ENCODE data around the gene CHURC1. TPM values are rescaled to one million over a fixed set of nuclear protein-coding genes. Genes with fewer than 3 reads are reported as not detected.

The CHURC1 gene
- total and polyA plus RNA-seq, 2 experiments from 2014 or later: 42.0 to 218 TPM

DNA sequence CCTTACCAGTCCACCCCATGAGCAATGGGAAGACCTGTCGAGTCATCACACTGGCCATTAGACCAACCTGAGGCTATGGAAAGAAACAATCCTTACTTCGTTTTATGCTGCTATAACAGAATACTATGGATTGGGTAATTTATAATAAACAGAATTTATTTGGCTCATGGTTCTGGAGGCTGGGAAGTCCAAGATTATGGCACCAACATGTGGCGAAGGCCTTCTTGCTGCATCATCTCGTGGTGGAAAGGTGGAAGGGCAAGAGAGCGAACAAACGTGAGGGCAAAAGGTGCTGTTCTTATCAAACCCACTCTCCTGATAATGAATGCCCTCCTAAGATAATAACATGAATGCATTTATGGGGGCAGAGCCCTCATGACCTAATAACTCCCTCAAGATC, 24.9 kb upstream of the CHURC1 start:
- Histone ChIP-seq H3K4me1 (ENCODE audit: insufficient read depth) (no peaks in the 10 kb centered on the region), H3K27me3 (ENCODE audit: insufficient read depth) (no peaks in the 10 kb centered on the region), H2AFZ (no peak overlapping the region), H3K27ac (ENCODE audit: low read depth) (no peak overlapping the region), H3K9me2 (ENCODE audit: insufficient read depth) (no peaks in the 10 kb centered on the region), H3F3A (replicated peaks; ENCODE audit: low read depth) (no peaks in the 10 kb centered on the region), H4K20me1 (replicated peaks; ENCODE audit: insufficient read depth) (no peaks in the 10 kb centered on the region), H3K4me2 (no peak overlapping the region), H3K79me2 (replicated peaks; ENCODE audit: insufficient read depth) (no peaks in the 10 kb centered on the region), H3K4me3 (no peak overlapping the region), H3K36me3 (ENCODE audit: insufficient read depth) (no peaks in the 10 kb centered on the region)
- TF ChIP-seq, protein P1, sequence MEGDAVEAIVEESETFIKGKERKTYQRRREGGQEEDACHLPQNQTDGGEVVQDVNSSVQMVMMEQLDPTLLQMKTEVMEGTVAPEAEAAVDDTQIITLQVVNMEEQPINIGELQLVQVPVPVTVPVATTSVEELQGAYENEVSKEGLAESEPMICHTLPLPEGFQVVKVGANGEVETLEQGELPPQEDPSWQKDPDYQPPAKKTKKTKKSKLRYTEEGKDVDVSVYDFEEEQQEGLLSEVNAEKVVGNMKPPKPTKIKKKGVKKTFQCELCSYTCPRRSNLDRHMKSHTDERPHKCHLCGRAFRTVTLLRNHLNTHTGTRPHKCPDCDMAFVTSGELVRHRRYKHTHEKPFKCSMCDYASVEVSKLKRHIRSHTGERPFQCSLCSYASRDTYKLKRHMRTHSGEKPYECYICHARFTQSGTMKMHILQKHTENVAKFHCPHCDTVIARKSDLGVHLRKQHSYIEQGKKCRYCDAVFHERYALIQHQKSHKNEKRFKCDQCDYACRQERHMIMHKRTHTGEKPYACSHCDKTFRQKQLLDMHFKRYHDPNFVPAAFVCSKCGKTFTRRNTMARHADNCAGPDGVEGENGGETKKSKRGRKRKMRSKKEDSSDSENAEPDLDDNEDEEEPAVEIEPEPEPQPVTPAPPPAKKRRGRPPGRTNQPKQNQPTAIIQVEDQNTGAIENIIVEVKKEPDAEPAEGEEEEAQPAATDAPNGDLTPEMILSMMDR (conservative IDR thresholded peaks at IDR 0.05; ENCODE audit: low read depth in 2 of 2): 0 out of 4 replicates have a peak, but pooled peaks of 1 of the 2 experiments have one; percentile 2
- no peak for TF ChIP-seq STAT1 (IDR thresholded peaks at IDR 0.05; ENCODE audit: unreplicated experiment)
- Mint-ChIP-seq H3K27me3 (ENCODE audit: insufficient read depth, low read depth, poor library complexity) (peaks cover 2% of the 10 kb centered on the region), H3K27ac (no peak overlapping the region), H3K9me3 (no peaks in the 10 kb centered on the region), H3K36me3 (ENCODE audit: low read depth) (no peaks in the 10 kb centered on the region), H3K4me3 (no peak overlapping the region), H3K4me1 (no peaks in the 10 kb centered on the region)
- ATAC-seq: no peak
- DNase-seq (ENCODE audit: low spot score): no peak

DNA sequence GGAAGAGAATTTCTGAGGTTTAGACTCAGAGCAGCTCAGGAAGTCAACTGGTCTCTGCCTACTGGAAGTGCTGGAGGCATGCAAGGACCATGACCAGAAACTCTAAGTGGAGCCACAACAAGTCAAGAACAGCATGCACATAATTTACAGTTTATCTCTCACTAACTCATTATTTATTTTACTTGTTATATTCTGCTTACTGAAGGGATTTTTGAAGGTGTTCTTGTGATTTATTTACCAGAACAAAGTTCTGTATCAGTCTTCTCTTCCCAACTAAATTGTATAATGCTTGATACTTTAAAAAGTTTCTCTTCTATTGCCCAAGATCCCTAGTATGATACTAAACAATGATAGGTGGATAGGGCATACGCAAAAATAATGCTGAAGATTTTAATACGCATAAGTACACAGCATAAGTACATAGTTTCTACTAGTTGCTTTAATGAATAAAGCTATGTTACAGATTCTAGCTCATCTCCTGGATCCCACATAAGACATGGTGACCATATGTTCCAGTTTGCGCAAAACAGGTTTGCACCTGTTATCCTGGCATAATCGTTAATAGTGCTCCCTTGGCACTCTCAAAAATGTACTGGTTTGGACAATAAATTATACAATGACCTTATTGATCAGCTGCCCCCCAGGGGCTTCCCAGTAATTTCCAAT, 22.9 kb upstream of the CHURC1 start:
- no peaks in the 10 kb centered on the region for H3K4me1 ChIP-seq (ENCODE audit: insufficient read depth)
- no peaks in the 10 kb centered on the region for H3K4me1 Mint-ChIP-seq
- H3K27ac ChIP-seq (ENCODE audit: low read depth): no peak overlapping the region
- H3K4me3 Mint-ChIP-seq: no peak overlapping the region
- no peak overlapping the region for H2AFZ ChIP-seq
- H3K9me3 Mint-ChIP-seq: no peaks in the 10 kb centered on the region
- no peak for DNase-seq (ENCODE audit: low spot score)
- H3K27ac Mint-ChIP-seq: no peak overlapping the region
- no peaks in the 10 kb centered on the region for H3K9me2 ChIP-seq (ENCODE audit: insufficient read depth)
- ATAC-seq: no peak
- H4K20me1 ChIP-seq (replicated peaks; ENCODE audit: insufficient read depth): no peaks in the 10 kb centered on the region
- H3K36me3 ChIP-seq (ENCODE audit: insufficient read depth): no peaks in the 10 kb centered on the region
- no peak overlapping the region for H3K4me2 ChIP-seq
- no peaks in the 10 kb centered on the region for H3K27me3 ChIP-seq (ENCODE audit: insufficient read depth)
- no peaks in the 10 kb centered on the region for H3F3A ChIP-seq (replicated peaks; ENCODE audit: low read depth)
- H3K27me3 Mint-ChIP-seq (ENCODE audit: insufficient read depth, low read depth, poor library complexity): peaks cover 2% of the 10 kb centered on the region
- no peaks in the 10 kb centered on the region for H3K36me3 Mint-ChIP-seq (ENCODE audit: low read depth)
- H3K79me2 ChIP-seq (replicated peaks; ENCODE audit: insufficient read depth): no peaks in the 10 kb centered on the region
- no peak overlapping the region for H3K4me3 ChIP-seq
- TF ChIP-seq POLR2AphosphoS5 (IDR thresholded peaks at IDR 0.05; ENCODE audit: low read depth): no peak
- no peak for TF ChIP-seq ZNF114 (CRISPR knock-in tag; IDR thresholded peaks at IDR 0.05)
- no peak for TF ChIP-seq CREB1 (CRISPR knock-in tag; IDR thresholded peaks at IDR 0.05; ENCODE audit: low read depth)
- TF ChIP-seq, protein P2, sequence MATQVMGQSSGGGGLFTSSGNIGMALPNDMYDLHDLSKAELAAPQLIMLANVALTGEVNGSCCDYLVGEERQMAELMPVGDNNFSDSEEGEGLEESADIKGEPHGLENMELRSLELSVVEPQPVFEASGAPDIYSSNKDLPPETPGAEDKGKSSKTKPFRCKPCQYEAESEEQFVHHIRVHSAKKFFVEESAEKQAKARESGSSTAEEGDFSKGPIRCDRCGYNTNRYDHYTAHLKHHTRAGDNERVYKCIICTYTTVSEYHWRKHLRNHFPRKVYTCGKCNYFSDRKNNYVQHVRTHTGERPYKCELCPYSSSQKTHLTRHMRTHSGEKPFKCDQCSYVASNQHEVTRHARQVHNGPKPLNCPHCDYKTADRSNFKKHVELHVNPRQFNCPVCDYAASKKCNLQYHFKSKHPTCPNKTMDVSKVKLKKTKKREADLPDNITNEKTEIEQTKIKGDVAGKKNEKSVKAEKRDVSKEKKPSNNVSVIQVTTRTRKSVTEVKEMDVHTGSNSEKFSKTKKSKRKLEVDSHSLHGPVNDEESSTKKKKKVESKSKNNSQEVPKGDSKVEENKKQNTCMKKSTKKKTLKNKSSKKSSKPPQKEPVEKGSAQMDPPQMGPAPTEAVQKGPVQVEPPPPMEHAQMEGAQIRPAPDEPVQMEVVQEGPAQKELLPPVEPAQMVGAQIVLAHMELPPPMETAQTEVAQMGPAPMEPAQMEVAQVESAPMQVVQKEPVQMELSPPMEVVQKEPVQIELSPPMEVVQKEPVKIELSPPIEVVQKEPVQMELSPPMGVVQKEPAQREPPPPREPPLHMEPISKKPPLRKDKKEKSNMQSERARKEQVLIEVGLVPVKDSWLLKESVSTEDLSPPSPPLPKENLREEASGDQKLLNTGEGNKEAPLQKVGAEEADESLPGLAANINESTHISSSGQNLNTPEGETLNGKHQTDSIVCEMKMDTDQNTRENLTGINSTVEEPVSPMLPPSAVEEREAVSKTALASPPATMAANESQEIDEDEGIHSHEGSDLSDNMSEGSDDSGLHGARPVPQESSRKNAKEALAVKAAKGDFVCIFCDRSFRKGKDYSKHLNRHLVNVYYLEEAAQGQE (IDR thresholded peaks at IDR 0.05; ENCODE audit: unreplicated experiment): no peak
- no peak for TF ChIP-seq STAT1 (IDR thresholded peaks at IDR 0.05; ENCODE audit: unreplicated experiment)
- TF ChIP-seq, protein P3, sequence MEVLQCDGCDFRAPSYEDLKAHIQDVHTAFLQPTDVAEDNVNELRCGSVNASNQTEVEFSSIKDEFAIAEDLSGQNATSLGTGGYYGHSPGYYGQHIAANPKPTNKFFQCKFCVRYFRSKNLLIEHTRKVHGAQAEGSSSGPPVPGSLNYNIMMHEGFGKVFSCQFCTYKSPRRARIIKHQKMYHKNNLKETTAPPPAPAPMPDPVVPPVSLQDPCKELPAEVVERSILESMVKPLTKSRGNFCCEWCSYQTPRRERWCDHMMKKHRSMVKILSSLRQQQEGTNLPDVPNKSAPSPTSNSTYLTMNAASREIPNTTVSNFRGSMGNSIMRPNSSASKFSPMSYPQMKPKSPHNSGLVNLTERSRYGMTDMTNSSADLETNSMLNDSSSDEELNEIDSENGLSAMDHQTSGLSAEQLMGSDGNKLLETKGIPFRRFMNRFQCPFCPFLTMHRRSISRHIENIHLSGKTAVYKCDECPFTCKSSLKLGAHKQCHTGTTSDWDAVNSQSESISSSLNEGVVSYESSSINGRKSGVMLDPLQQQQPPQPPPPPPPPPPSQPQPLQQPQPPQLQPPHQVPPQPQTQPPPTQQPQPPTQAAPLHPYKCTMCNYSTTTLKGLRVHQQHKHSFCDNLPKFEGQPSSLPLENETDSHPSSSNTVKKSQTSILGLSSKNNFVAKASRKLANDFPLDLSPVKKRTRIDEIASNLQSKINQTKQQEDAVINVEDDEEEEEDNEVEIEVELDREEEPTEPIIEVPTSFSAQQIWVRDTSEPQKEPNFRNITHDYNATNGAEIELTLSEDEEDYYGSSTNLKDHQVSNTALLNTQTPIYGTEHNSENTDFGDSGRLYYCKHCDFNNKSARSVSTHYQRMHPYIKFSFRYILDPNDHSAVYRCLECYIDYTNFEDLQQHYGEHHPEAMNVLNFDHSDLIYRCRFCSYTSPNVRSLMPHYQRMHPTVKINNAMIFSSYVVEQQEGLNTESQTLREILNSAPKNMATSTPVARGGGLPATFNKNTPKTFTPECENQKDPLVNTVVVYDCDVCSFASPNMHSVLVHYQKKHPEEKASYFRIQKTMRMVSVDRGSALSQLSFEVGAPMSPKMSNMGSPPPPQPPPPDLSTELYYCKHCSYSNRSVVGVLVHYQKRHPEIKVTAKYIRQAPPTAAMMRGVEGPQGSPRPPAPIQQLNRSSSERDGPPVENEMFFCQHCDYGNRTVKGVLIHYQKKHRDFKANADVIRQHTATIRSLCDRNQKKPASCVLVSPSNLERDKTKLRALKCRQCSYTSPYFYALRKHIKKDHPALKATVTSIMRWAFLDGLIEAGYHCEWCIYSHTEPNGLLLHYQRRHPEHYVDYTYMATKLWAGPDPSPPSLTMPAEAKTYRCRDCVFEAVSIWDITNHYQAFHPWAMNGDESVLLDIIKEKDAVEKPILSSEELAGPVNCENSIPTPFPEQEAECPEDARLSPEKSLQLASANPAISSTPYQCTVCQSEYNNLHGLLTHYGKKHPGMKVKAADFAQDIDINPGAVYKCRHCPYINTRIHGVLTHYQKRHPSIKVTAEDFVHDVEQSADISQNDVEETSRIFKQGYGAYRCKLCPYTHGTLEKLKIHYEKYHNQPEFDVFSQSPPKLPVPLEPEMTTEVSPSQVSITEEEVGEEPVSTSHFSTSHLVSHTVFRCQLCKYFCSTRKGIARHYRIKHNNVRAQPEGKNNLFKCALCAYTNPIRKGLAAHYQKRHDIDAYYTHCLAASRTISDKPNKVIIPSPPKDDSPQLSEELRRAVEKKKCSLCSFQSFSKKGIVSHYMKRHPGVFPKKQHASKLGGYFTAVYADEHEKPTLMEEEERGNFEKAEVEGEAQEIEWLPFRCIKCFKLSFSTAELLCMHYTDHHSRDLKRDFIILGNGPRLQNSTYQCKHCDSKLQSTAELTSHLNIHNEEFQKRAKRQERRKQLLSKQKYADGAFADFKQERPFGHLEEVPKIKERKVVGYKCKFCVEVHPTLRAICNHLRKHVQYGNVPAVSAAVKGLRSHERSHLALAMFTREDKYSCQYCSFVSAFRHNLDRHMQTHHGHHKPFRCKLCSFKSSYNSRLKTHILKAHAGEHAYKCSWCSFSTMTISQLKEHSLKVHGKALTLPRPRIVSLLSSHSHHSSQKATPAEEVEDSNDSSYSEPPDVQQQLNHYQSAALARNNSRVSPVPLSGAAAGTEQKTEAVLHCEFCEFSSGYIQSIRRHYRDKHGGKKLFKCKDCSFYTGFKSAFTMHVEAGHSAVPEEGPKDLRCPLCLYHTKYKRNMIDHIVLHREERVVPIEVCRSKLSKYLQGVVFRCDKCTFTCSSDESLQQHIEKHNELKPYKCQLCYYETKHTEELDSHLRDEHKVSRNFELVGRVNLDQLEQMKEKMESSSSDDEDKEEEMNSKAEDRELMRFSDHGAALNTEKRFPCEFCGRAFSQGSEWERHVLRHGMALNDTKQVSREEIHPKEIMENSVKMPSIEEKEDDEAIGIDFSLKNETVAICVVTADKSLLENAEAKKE (CRISPR knock-in tag; IDR thresholded peaks at IDR 0.05): no peak
